SK-N-SH treated with all-trans-retinoic acid at 6 μM for 48 hours (cell line): Measurements from ENCODE around the gene SPRR4.

Experiments used
- ATAC-seq: fragments of 200-7000 bp; cut with Tn5 transposase; 3 replicates; pipeline ENCODE4 v1.9.1; 2020; ENCODE audit warnings: mild to moderate bottlenecking, moderate library complexity
- ARNTL ChIP-seq: fragments of 450-650 bp; formaldehyde crosslinking; IDR thresholded peaks from 2 replicates; pipeline ENCODE4 v1.5.0; 2020; ENCODE audit warnings: low read depth, mild to moderate bottlenecking, moderate library complexity, borderline replicate concordance
- CREB5 ChIP-seq: fragments of 250-450 bp; sonication (Bioruptor Pico); IDR thresholded peaks from 2 replicates; pipeline ENCODE4 v1.5.1; 2020; ENCODE audit warnings: low read depth, mild to moderate bottlenecking, moderate library complexity
- CSDC2 ChIP-seq: fragments of 250-450 bp; sonication (Bioruptor Pico); IDR thresholded peaks from 2 replicates; pipeline ENCODE4 v1.5.0; 2020; ENCODE audit warnings: mild to moderate bottlenecking, moderate library complexity
- CSRNP3 ChIP-seq: fragments of 250-450 bp; sonication (Bioruptor Pico); IDR thresholded peaks from 2 replicates; pipeline ENCODE4 v1.5.1; 2021; ENCODE audit warnings: mild to moderate bottlenecking, moderate library complexity
- ESRRG ChIP-seq: fragments of 250-450 bp; sonication (Bioruptor Pico); IDR thresholded peaks from 2 replicates; pipeline ENCODE4 v1.6.1; 2021; ENCODE audit warnings: mild to moderate bottlenecking
- GLIS3 ChIP-seq: fragments of 250-450 bp; sonication (Bioruptor Pico); IDR thresholded peaks from 2 replicates; pipeline ENCODE4 v1.5.0; 2020; ENCODE audit warnings: mild to moderate bottlenecking, moderate library complexity
- ISL1 ChIP-seq: fragments of 250-450 bp; sonication (Bioruptor Pico); IDR thresholded peaks from 2 replicates; pipeline ENCODE4 v2.1.2; 2022; ENCODE audit warnings: mild to moderate bottlenecking, moderate library complexity
- OSR1 ChIP-seq: fragments of 250-450 bp; sonication (Bioruptor Pico); IDR thresholded peaks from 2 replicates; pipeline ENCODE4 v1.8.0; 2022; ENCODE audit warnings: moderate library complexity, mild to moderate bottlenecking, inconsistent platforms
- PATZ1 ChIP-seq: fragments of 250-450 bp; sonication (Bioruptor Pico); IDR thresholded peaks from 2 replicates; pipeline ENCODE4 v1.8.0; 2020; ENCODE audit warnings: mild to moderate bottlenecking, moderate library complexity, borderline replicate concordance
- POU6F1 ChIP-seq: fragments of 250-450 bp; sonication (Bioruptor Pico); IDR thresholded peaks from 2 replicates; pipeline ENCODE4 v1.8.0; 2021; ENCODE audit warnings: low read depth, mild to moderate bottlenecking, moderate library complexity, borderline replicate concordance
- PPARA ChIP-seq: fragments of 250-450 bp; sonication (Bioruptor Pico); IDR thresholded peaks from 2 replicates; pipeline ENCODE4 v1.5.0; 2020; ENCODE audit warnings: mild to moderate bottlenecking, borderline replicate concordance
- SNAI2 ChIP-seq: fragments of 250-450 bp; sonication (Bioruptor Pico); IDR thresholded peaks from 2 replicates; pipeline ENCODE4 v1.5.0; 2020; ENCODE audit warnings: mild to moderate bottlenecking, moderate library complexity
- TCF4 ChIP-seq: fragments of 250-450 bp; sonication (Bioruptor Pico); IDR thresholded peaks from 2 replicates; pipeline ENCODE4 v1.8.0; 2021; ENCODE audit warnings: mild to moderate bottlenecking, moderate library complexity, borderline replicate concordance
- TOX ChIP-seq: fragments of 250-450 bp; sonication (Bioruptor Pico); IDR thresholded peaks from 2 replicates; pipeline ENCODE4 v1.8.0; 2021; ENCODE audit warnings: mild to moderate bottlenecking, moderate library complexity, borderline replicate concordance
- TSHZ2 ChIP-seq: fragments of 250-450 bp; sonication (Bioruptor Pico); IDR thresholded peaks from 2 replicates; pipeline ENCODE4 v1.5.0; 2020; ENCODE audit warnings: mild to moderate bottlenecking, moderate library complexity
- ZC3H10 ChIP-seq: fragments of 250-450 bp; sonication (Bioruptor Pico); IDR thresholded peaks from 2 replicates; pipeline ENCODE4 v1.5.1; 2021; ENCODE audit warnings: mild to moderate bottlenecking, moderate library complexity
- ZFP3 ChIP-seq: fragments of 250-450 bp; sonication (Bioruptor Pico); IDR thresholded peaks from 2 replicates; pipeline ENCODE4 v1.5.0; 2020; ENCODE audit warnings: mild to moderate bottlenecking, moderate library complexity
- ZFP30 ChIP-seq: fragments of 450-650 bp; formaldehyde crosslinking; IDR thresholded peaks from 2 replicates; pipeline ENCODE4 v1.5.0; 2022; ENCODE audit warnings: mild to moderate bottlenecking, moderate library complexity
- ZNF565 ChIP-seq: fragments of 450-650 bp; formaldehyde crosslinking; conservative IDR thresholded peaks from 2 replicates; pipeline ENCODE4 v1.5.0; 2020; ENCODE audit warnings: low read depth, mild to moderate bottlenecking, moderate library complexity

SPRR4 gene

GRCh38 chr1:152997901-152998300, 27.5 kb downstream of the SPRR4 start:
- TF ChIP-seq ZC3H10 (CRISPR knock-in tag), result no peak
- TF ChIP-seq ZFP30 (CRISPR knock-in tag), result no peak
- no peak for TF ChIP-seq POU6F1

GRCh38 chr1:152998476-152998875, 28.0 kb downstream of the SPRR4 start:
- ATAC-seq, result no peak
- TF ChIP-seq GLIS3 (CRISPR knock-in tag) (no peak), ZC3H10 (CRISPR knock-in tag) (no peak), CSRNP3 (CRISPR knock-in tag) (no peak), ZNF565 (CRISPR knock-in tag) (no peak), SNAI2 (CRISPR knock-in tag) (no peak), ZFP30 (CRISPR knock-in tag) (no peak), CREB5 (CRISPR knock-in tag) (no peak), ZFP3 (CRISPR knock-in tag) (no peak), ISL1 (no peak), PATZ1 (CRISPR knock-in tag) (no peak), TSHZ2 (no peak), OSR1 (no peak)

More at GRCh38 chr1:152997901-152998300, 27.5 kb downstream of the SPRR4 start:
- ATAC-seq, result no peak

- TF ChIP-seq PATZ1 (CRISPR knock-in tag) (no peak), SNAI2 (CRISPR knock-in tag) (no peak), POU6F1 (no peak), TOX (CRISPR knock-in tag) (no peak)
- no peak for ATAC-seq
These were observed 29.4 kb downstream of the SPRR4 start for GRCh38 chr1:152999818-153000217.

- no peak for ATAC-seq
- TF ChIP-seq SNAI2 (CRISPR knock-in tag), result no peak
- no peak for TF ChIP-seq PPARA
- TF ChIP-seq ESRRG (CRISPR knock-in tag), result no peak
- TF ChIP-seq ZFP30 (CRISPR knock-in tag), result no peak
- no peak for TF ChIP-seq ARNTL (CRISPR knock-in tag)
- no peak for TF ChIP-seq TCF4 (CRISPR knock-in tag)
- TF ChIP-seq CSDC2 (CRISPR knock-in tag), result no peak
These were observed 29.8 kb downstream of the SPRR4 start for GRCh38 chr1:153000294-153000693.
